ENCODE results near the gene TFR2.

DNA sequence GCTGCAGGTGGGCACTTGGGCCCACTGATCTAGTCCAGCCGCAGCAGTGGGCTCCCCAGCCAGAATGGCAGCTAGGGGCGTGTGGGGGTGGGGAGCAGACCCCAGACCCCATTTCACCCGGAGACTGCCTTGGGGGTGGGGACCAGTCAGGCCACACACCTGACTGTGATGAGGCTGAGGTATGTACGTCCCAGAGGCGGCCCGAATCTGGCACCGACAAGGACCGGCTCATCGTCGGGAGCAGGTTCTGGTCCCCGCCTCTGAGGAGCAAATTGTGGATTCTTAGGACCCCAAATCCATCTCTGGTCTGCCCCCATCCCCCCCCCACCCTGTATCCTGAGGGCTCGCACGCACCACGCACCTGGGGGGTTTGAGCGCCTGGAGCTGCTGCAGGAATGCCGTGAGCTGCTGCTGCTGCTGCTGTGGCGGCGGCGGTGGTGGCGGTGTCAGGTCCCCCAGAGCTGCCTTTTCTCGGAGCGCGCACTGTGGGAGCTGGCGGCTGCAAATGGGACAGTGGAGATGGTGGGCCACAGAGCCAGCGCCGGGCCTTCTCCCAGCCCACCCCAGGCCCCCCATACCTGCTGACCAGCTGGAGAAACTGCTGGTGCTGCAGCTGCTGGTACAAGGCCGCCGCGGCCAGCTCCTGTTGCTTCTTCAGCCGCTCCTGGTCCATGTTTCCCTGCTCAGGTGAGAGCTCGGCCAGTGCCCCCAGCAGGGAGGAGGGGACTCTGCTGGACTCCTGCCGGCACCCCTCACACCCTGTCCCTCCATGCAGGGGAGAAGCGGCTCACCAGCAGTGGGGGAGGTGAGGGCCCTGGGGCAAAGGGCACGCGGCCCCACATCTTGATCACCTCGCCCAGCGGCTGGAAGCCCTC lies 42.5 kb upstream of the TFR2 start:
- TF ChIP-seq, protein P1, sequence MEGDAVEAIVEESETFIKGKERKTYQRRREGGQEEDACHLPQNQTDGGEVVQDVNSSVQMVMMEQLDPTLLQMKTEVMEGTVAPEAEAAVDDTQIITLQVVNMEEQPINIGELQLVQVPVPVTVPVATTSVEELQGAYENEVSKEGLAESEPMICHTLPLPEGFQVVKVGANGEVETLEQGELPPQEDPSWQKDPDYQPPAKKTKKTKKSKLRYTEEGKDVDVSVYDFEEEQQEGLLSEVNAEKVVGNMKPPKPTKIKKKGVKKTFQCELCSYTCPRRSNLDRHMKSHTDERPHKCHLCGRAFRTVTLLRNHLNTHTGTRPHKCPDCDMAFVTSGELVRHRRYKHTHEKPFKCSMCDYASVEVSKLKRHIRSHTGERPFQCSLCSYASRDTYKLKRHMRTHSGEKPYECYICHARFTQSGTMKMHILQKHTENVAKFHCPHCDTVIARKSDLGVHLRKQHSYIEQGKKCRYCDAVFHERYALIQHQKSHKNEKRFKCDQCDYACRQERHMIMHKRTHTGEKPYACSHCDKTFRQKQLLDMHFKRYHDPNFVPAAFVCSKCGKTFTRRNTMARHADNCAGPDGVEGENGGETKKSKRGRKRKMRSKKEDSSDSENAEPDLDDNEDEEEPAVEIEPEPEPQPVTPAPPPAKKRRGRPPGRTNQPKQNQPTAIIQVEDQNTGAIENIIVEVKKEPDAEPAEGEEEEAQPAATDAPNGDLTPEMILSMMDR (conservative IDR thresholded peaks at IDR 0.05; ENCODE audit: low read depth in 2 of 2) = no peak
- TF ChIP-seq POLR2AphosphoS5 (IDR thresholded peaks at IDR 0.05; ENCODE audit: low read depth) (no peak), EZH2 (IDR thresholded peaks at IDR 0.05; ENCODE audit: low read depth, unreplicated experiment) (no peak), EZH2phosphoT487 (IDR thresholded peaks at IDR 0.05; ENCODE audit: unreplicated experiment) (no peak)

Data from GM23338 (cell line).